GM12878 (cell line): ENCODE measurements around the gene ATP12A. TPM values are rescaled to one million over a fixed set of nuclear protein-coding genes. Genes with fewer than 3 reads are reported as not detected.

Experiments
- BRCA1 ChIP-seq: IDR thresholded peaks from 2 replicates; pipeline ENCODE4 v1.6.1; 2011; ENCODE audit warnings: low read depth, low read length, improper control_type of control experiment
- ETV6 ChIP-seq, 2 experiments: fragments of 450-650 bp in 1 of 2; IDR thresholded peaks in 1 of 2; conservative IDR thresholded peaks in 1 of 2; 2 replicates each; pipeline ENCODE4 v1.6.1; 2014; ENCODE audit warnings: antibody characterized with exemption in 1 of 2, borderline replicate concordance in 1 of 2, low read depth in 1 of 2, mild to moderate bottlenecking in 1 of 2, moderate library complexity in 1 of 2
- GABPA ChIP-seq: IDR thresholded peaks from 2 replicates; pipeline ENCODE4 v1.6.1; 2014; ENCODE audit warnings: antibody characterized with exemption, low read depth, mild to moderate bottlenecking, inconsistent platforms
- HDAC6 ChIP-seq: fragments of 200-600 bp; sonication (generic); IDR thresholded peaks from one replicate; pipeline ENCODE4 v1.8.0; 2017; ENCODE audit warnings: antibody characterized with exemption; ENCODE audit not compliant: unreplicated experiment
- MEF2A ChIP-seq: IDR thresholded peaks from 2 replicates; pipeline ENCODE4 v1.6.1; 2011; ENCODE audit warnings: low read depth, mild to moderate bottlenecking, low read length, moderate library complexity; ENCODE audit not compliant: insufficient read depth
- MTA2 ChIP-seq: fragments of 450-650 bp; IDR thresholded peaks from 2 replicates; pipeline ENCODE4 v1.6.1; 2016; ENCODE audit warnings: low read depth, mild to moderate bottlenecking, moderate library complexity
- MXI1 ChIP-seq: fragments of 150-350 bp; IDR thresholded peaks from 2 replicates; pipeline ENCODE4 v1.6.1; 2011; ENCODE audit warnings: low read depth, mild to moderate bottlenecking, inconsistent platforms, low read length, improper control_type of control experiment
- NFXL1 ChIP-seq: fragments of 450-650 bp; IDR thresholded peaks from 2 replicates; pipeline ENCODE4 v1.6.1; 2017; ENCODE audit warnings: antibody characterized with exemption, mild to moderate bottlenecking, borderline replicate concordance
- RUNX3 ChIP-seq: IDR thresholded peaks from 2 replicates; pipeline ENCODE4 v1.6.1; 2012; ENCODE audit warnings: low read length, inconsistent platforms
- SPI1 ChIP-seq: IDR thresholded peaks from 2 replicates; pipeline ENCODE4 v1.6.1; 2011; ENCODE audit warnings: low read depth, mild to moderate bottlenecking, low read length, moderate library complexity, borderline replicate concordance; ENCODE audit not compliant: insufficient read depth
- ZNF24 ChIP-seq: fragments of 450-650 bp; IDR thresholded peaks from 2 replicates; pipeline ENCODE4 v1.6.1; 2017; ENCODE audit warnings: antibody characterized with exemption, mild to moderate bottlenecking
- ZNF384 ChIP-seq: IDR thresholded peaks from 2 replicates; pipeline ENCODE4 v1.6.1; 2012; ENCODE audit warnings: low read depth, mild to moderate bottlenecking, low read length, improper control_type of control experiment, borderline replicate concordance
- polyA plus RNA-seq, 11 experiments: library from polyadenylated mRNA; depleted of rRNA in 4 of 11; unstranded in 6 of 11; stranded (reverse) in 5 of 11; fragments of >200 nt; fragmentation: Nextera tagmentation in 4 of 11; fragmentation: Illumina TruSeq in 1 of 11; extraction: Ambion mirVana in 4 of 11; extraction: Trizol in 1 of 11; gene quantifications; 1 replicate in 1 of 11; 2 replicates in 10 of 11; pipeline versions ENCODE4 v1.2.1 to v1.2.3, GENCODE V29; 2011 to 2016; ENCODE audit warnings: inconsistent platforms in 2 of 11, missing spikeins in 2 of 11, low read depth in 1 of 11
- total RNA-seq, 4 experiments: library from RNA; depleted of rRNA in 3 of 4; stranded (reverse); fragments of >200 nt in 3 of 4; fragmentation: Illumina TruSeq in 1 of 4; extraction: Trizol in 1 of 4; gene quantifications; 2 replicates each; pipeline versions ENCODE4 v1.2.1 to v1.2.3, GENCODE V29; 2013 to 2021
- TF ChIP-seq, protein P1 (sequence below): fragments of 450-650 bp; IDR thresholded peaks from 2 replicates; pipeline ENCODE4 v1.6.1; 2017; ENCODE audit warnings: mild to moderate bottlenecking, moderate library complexity

The ATP12A gene
- total and polyA plus RNA-seq, 10 of the 15 experiments (the other 5 are each of a cell fraction or from before 2014, with no cell fraction given), result 0.02 to 0.08 (median 0.04) TPM; not detected in 6

DNA sequence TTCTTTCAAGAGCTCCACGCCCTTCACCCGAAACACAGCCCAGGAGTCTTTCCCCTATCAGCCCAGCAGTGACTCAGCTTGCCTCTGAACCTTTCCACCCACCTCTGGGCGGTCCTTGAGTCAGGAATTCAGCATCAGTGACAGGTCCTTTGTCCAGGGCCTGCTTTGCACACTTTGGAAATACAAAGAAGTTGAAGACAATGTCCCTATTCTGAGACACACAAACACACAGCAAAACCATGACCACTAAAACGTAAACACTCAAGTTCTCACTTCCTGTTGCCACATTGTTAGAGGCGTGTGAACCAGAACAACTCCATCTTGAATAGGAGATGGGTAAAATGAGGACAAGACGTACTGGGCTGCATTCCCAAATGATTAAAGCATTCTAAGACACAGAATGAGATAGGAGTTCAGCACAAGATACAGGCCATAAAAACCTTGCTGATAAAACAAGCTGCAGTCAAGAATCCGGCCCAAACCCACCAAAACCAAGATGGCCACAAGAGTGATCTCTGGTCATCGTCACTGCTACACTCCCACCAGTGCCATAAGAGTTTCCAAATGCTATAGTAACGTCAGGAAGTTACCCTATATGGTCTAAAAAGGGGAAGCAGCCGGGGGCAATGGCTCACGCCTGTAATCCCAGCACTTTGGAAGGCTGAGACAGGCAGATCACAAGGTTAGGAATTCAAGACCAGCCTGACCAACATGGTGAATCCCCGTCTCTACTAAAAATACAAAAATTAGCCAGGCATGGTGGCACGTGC lies 49.2 kb upstream of the ATP12A start (continued):
- TF ChIP-seq SPI1, result peak; percentile 70; the same call in 1 of the 2 replicates
- TF ChIP-seq GABPA, result no peak
- TF ChIP-seq ZNF384, result no peak
- peak; percentile 46; the same call in 1 of the 2 replicates for TF ChIP-seq RUNX3
- no peak for TF ChIP-seq BRCA1
- no peak for TF ChIP-seq HDAC6
- TF ChIP-seq ZNF24, result no peak
- TF ChIP-seq MEF2A, result no peak
- TF ChIP-seq, protein P1, sequence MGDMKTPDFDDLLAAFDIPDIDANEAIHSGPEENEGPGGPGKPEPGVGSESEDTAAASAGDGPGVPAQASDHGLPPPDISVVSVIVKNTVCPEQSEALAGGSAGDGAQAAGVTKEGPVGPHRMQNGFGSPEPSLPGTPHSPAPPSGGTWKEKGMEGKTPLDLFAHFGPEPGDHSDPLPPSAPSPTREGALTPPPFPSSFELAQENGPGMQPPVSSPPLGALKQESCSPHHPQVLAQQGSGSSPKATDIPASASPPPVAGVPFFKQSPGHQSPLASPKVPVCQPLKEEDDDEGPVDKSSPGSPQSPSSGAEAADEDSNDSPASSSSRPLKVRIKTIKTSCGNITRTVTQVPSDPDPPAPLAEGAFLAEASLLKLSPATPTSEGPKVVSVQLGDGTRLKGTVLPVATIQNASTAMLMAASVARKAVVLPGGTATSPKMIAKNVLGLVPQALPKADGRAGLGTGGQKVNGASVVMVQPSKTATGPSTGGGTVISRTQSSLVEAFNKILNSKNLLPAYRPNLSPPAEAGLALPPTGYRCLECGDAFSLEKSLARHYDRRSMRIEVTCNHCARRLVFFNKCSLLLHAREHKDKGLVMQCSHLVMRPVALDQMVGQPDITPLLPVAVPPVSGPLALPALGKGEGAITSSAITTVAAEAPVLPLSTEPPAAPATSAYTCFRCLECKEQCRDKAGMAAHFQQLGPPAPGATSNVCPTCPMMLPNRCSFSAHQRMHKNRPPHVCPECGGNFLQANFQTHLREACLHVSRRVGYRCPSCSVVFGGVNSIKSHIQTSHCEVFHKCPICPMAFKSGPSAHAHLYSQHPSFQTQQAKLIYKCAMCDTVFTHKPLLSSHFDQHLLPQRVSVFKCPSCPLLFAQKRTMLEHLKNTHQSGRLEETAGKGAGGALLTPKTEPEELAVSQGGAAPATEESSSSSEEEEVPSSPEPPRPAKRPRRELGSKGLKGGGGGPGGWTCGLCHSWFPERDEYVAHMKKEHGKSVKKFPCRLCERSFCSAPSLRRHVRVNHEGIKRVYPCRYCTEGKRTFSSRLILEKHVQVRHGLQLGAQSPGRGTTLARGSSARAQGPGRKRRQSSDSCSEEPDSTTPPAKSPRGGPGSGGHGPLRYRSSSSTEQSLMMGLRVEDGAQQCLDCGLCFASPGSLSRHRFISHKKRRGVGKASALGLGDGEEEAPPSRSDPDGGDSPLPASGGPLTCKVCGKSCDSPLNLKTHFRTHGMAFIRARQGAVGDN, result peak; percentile 83
- TF ChIP-seq NFXL1, result no peak
- TF ChIP-seq ETV6 (conservative IDR thresholded peaks at IDR 0.05 in 1 of 2, IDR thresholded peaks at IDR 0.05 in 1 of 2; ENCODE audit: borderline replicate concordance in 1 of 2, low read depth in 1 of 2), result no peak
- TF ChIP-seq MTA2, result no peak
- no peak for TF ChIP-seq MXI1
- TF ChIP-seq, all 136 proteins: peak for 5
